K562 (cell line): ENCODE measurements around the gene TNFRSF19. TPM values are rescaled to one million over a fixed set of nuclear protein-coding genes. Genes with fewer than 3 reads are reported as not detected.

Source experiments
- ATAC-seq: fragments of 200-7000 bp; cut with Tn5 transposase; 3 replicates; pipeline ENCODE4 v1.9.1; 2020; ENCODE audit warnings: moderate library complexity
- BruUV-seq: library from RNA; stranded (reverse); fragments of 400-500 nt; replicated peaks from 2 replicates; lab custom pipeline; 2021; lab: Mats Ljungman, UMichigan
- CTCF ChIA-PET: fragments of 300-600 bp; formaldehyde crosslinking; extraction: SDS; loops from one replicate; lab custom pipeline; 2021; ENCODE audit warnings: low intra/inter-chr PET ratio; lab: Yijun Ruan, JAX
- POLR2A ChIA-PET: fragments of 300-600, 350-650 bp; sonication (Branson Sonifier 250); formaldehyde crosslinking; extraction: SDS; loops from one replicate; lab custom pipeline; 2021; ENCODE audit warnings: antibody characterized with exemption, inconsistent platforms; lab: Yijun Ruan, JAX
- DNase-seq, 4 experiments: peaks; one replicate each; pipeline versions ENCODE4 v3.0.0 to v3.0.0-alpha.2; 2011 to 2018; ENCODE audit warnings: low spot score in 3 of 4, mixed read lengths in 3 of 4; ENCODE audit errors: extremely low read depth in 1 of 4
- FAIRE-seq: peaks from 2 replicates; lab custom pipeline; 2011; peaks lifted over from hg19 to GRCh38; lab: Jason Lieb, UNC
- H2AFZ ChIP-seq: 2 replicates; pipeline ENCODE4 v1.6.0; 2011; ENCODE audit warnings: low read depth, low read length, control low read depth, inconsistent platforms
- H3K27ac ChIP-seq: fragments of 200-600 bp; 3 replicates; pipeline ENCODE4 v1.8.0; 2011; ENCODE audit warnings: low read depth, mild to moderate bottlenecking, control low read depth, inconsistent platforms, low read length, moderate library complexity, mixed read lengths; ENCODE audit errors: extremely low read depth
- H3K27me3 ChIP-seq, 2 experiments: fragments of 300-600 bp in 1 of 2; 2 replicates in 1 of 2; 3 replicates in 1 of 2; pipeline versions ENCODE4 v1.6.0 to v1.8.0; 2011; ENCODE audit warnings: inconsistent platforms in 2 of 2, low read length in 2 of 2, mild to moderate bottlenecking in 1 of 2, mixed read lengths in 1 of 2, moderate library complexity in 1 of 2; ENCODE audit not compliant: control insufficient read depth in 2 of 2, insufficient read depth in 2 of 2
- H3K36me3 ChIP-seq: fragments of 300-600 bp; 3 replicates; pipeline ENCODE4 v1.8.0; 2011; ENCODE audit warnings: mild to moderate bottlenecking, low read length, inconsistent platforms; ENCODE audit not compliant: control insufficient read depth, insufficient read depth
- H3K4me1 ChIP-seq, 2 experiments: fragments of 200-600 bp in 1 of 2; replicated peaks in 1 of 2; 2 replicates in 1 of 2; 3 replicates in 1 of 2; pipeline versions ENCODE4 v1.5.1 to v1.8.0; 2011; ENCODE audit warnings: inconsistent platforms in 2 of 2, low read length in 2 of 2, mild to moderate bottlenecking in 1 of 2, mixed read lengths in 1 of 2, moderate library complexity in 1 of 2; ENCODE audit not compliant: control insufficient read depth in 2 of 2, insufficient read depth in 2 of 2
- H3K4me2 ChIP-seq: 2 replicates; pipeline ENCODE4 v1.6.1; 2011; ENCODE audit warnings: low read length, control low read depth, inconsistent platforms, mixed read lengths; ENCODE audit not compliant: insufficient read depth
- H3K4me3 ChIP-seq: fragments of 200-600 bp; sonication (generic), shearing (Covaris generic); 2 replicates; pipeline ENCODE4 v1.5.1; 2016; ENCODE audit warnings: control low read depth, inconsistent platforms
- H3K79me2 ChIP-seq: fragments of 200-600 bp; 3 replicates; pipeline ENCODE4 v1.8.0; 2011; ENCODE audit warnings: low read length, inconsistent platforms; ENCODE audit not compliant: control insufficient read depth, insufficient read depth
- H3K9ac ChIP-seq, 2 experiments: 2 replicates each; pipeline versions ENCODE4 v1.6.0 to v1.6.1; 2011; ENCODE audit warnings: low read depth in 2 of 2, low read length in 2 of 2, control low read depth in 1 of 2, inconsistent platforms in 1 of 2, mild to moderate bottlenecking in 1 of 2, mixed read lengths in 1 of 2; ENCODE audit not compliant: insufficient read depth in 1 of 2
- H3K9me1 ChIP-seq: one replicate; pipeline ENCODE4 v1.6.0; 2011; ENCODE audit warnings: inconsistent platforms, mild to moderate bottlenecking, low read length, moderate library complexity; ENCODE audit not compliant: control insufficient read depth, insufficient read depth
- H3K9me3 ChIP-seq: replicated peaks from 2 replicates; pipeline ENCODE4 v1.5.1; 2011; ENCODE audit warnings: low read depth, low read length, inconsistent platforms; ENCODE audit not compliant: control insufficient read depth, insufficient read depth
- H4K20me1 ChIP-seq: replicated peaks from 2 replicates; pipeline ENCODE4 v1.6.1; 2011; ENCODE audit warnings: low read length, inconsistent platforms, mixed read lengths; ENCODE audit not compliant: control insufficient read depth, insufficient read depth
- ADNP ChIP-seq: fragments of 200-800 bp; sonication (Bioruptor generic); IDR thresholded peaks from 2 replicates; pipeline ENCODE4 v1.6.1; 2016; ENCODE audit warnings: missing genetic modification characterization, missing compliant biosample characterization
- CGGBP1 ChIP-seq: fragments of 250-450 bp; sonication (Bioruptor Pico); IDR thresholded peaks from 2 replicates; pipeline ENCODE4 v1.9.0; 2021; ENCODE audit warnings: mild to moderate bottlenecking
- E2F6 ChIP-seq, 2 experiments: IDR thresholded peaks; 2 replicates each; pipeline ENCODE4 v1.6.1; 2011; ENCODE audit warnings: borderline replicate concordance in 1 of 2, control low read depth in 1 of 2, low read depth in 1 of 2, low read length in 1 of 2, mild to moderate bottlenecking in 1 of 2, mixed read lengths in 1 of 2, moderate library complexity in 1 of 2; ENCODE audit not compliant: insufficient read depth in 1 of 2, insufficient read length in 1 of 2, poor library complexity in 1 of 2, severe bottlenecking in 1 of 2; ENCODE audit errors: extremely low read depth in 1 of 2
- ILK ChIP-seq: fragments of 450-650 bp; IDR thresholded peaks from 2 replicates; pipeline ENCODE4 v1.6.1; 2016; ENCODE audit warnings: missing genetic modification characterization, low read depth, mild to moderate bottlenecking, missing compliant biosample characterization, moderate library complexity, borderline replicate concordance
- KAT8 ChIP-seq: fragments of 450-650 bp; IDR thresholded peaks from 2 replicates; pipeline ENCODE4 v1.6.1; 2016; ENCODE audit warnings: low read depth, mild to moderate bottlenecking
- LEF1 ChIP-seq: fragments of 450-650 bp; IDR thresholded peaks from 2 replicates; pipeline ENCODE4 v1.6.1; 2016; ENCODE audit warnings: mild to moderate bottlenecking
- MECOM ChIP-seq: fragments of 250-450 bp; sonication (Bioruptor Pico); IDR thresholded peaks from 2 replicates; pipeline ENCODE4 v1.8.0; 2022; ENCODE audit warnings: inconsistent platforms
- MXD1 ChIP-seq: fragments of 250-450 bp; sonication (Bioruptor Pico); IDR thresholded peaks from 2 replicates; pipeline ENCODE4 v1.8.0; 2021; ENCODE audit warnings: borderline replicate concordance, mild to moderate bottlenecking, moderate library complexity; ENCODE audit not compliant: poor library complexity, severe bottlenecking
- POLR2AphosphoS2 ChIP-seq: IDR thresholded peaks from 2 replicates; pipeline ENCODE4 v1.6.1; 2012; ENCODE audit warnings: low read length, improper control_type of control experiment
- POLR2G ChIP-seq: fragments of 200-400 bp; formaldehyde crosslinking; IDR thresholded peaks from 2 replicates; pipeline ENCODE4 v1.6.1; 2017; ENCODE audit warnings: low read depth, mild to moderate bottlenecking, antibody characterized with exemption, low read length, moderate library complexity
- RBM22 ChIP-seq: fragments of 200-400 bp; formaldehyde crosslinking; IDR thresholded peaks from 2 replicates; pipeline ENCODE4 v1.6.1; 2018; ENCODE audit warnings: low read length, low read depth; ENCODE audit not compliant: poor library complexity, severe bottlenecking
- ZNF140 ChIP-seq: fragments of 250-450 bp; sonication (Bioruptor Pico); IDR thresholded peaks from 2 replicates; pipeline ENCODE4 v1.8.0; 2021; ENCODE audit warnings: moderate library complexity, mild to moderate bottlenecking, inconsistent platforms
- ZNF184 ChIP-seq: sonication (generic); formaldehyde crosslinking; IDR thresholded peaks from 2 replicates; pipeline ENCODE4 v1.5.0; 2020; ENCODE audit warnings: missing genetic modification reagents
- ZNF354B ChIP-seq: fragments of 250-450 bp; sonication (Bioruptor Pico); IDR thresholded peaks from 2 replicates; pipeline ENCODE4 v1.4.0; 2020
- ZNF408 ChIP-seq: fragments of 250-450 bp; sonication (Bioruptor Pico); IDR thresholded peaks from 2 replicates; pipeline ENCODE4 v1.4.0; 2020; ENCODE audit warnings: low read depth, mild to moderate bottlenecking, moderate library complexity
- ZNF449 ChIP-seq: fragments of 250-450 bp; sonication (Bioruptor Pico); IDR thresholded peaks from 2 replicates; pipeline ENCODE4 v1.8.0; 2022; ENCODE audit warnings: moderate library complexity, mild to moderate bottlenecking, inconsistent platforms
- whole genome bisulfite sequencing: fragments of 100-300 bp; shearing (Covaris generic); methylation state at CpG from one replicate; pipeline ENCODE4 v1.1.6; 2016; ENCODE audit warnings: low coverage, mixed read lengths; ENCODE audit not compliant: insufficient coverage; ENCODE audit errors: missing lambda C conversion rate; 5-methylcytosine and 5-hydroxymethylcytosine counted together
- in situ Hi-C: fragments of 300-500 bp; cut with MboI; formaldehyde crosslinking; loops from 4 replicates; pipeline ENCODE4 v1.15.0; 2018; ENCODE audit warnings: inconsistent platforms, mixed read lengths
- intact Hi-C: fragments of 100-400 bp; cut with micrococcal nuclease; formaldehyde crosslinking; loops from 2 replicates; pipeline ENCODE4 v1.14.2; 2022
- polyA plus RNA-seq, 8 experiments: library from polyadenylated mRNA; depleted of rRNA in 4 of 8; stranded (reverse) in 5 of 8; unstranded in 3 of 8; fragments of >200 nt; fragmentation: Nextera tagmentation in 2 of 8; fragmentation: Illumina TruSeq in 1 of 8; extraction: Ambion mirVana in 2 of 8; extraction: Trizol in 1 of 8; gene quantifications; 2 replicates each; pipeline versions ENCODE4 v1.2.1 to v1.2.3, GENCODE V29; 2011 to 2014; ENCODE audit warnings: inconsistent platforms in 1 of 8, missing spikeins in 1 of 8
- total RNA-seq, 7 experiments: library from RNA; depleted of rRNA in 6 of 7; stranded (reverse); fragments of >200 nt in 6 of 7; fragmentation: Illumina TruSeq in 2 of 7; extraction: Trizol in 2 of 7; gene quantifications; 2 replicates each; pipeline versions ENCODE4 v1.2.1 to v1.2.3, GENCODE V29; 2011 to 2021; ENCODE audit warnings: low replicate concordance in 1 of 7
- TF ChIP-seq, protein P1 (sequence below): sonication (generic); formaldehyde crosslinking; IDR thresholded peaks from 2 replicates; pipeline ENCODE4 v1.8.0; 2022; ENCODE audit warnings: mild to moderate bottlenecking, missing genetic modification reagents

The TNFRSF19 gene
- total and polyA plus RNA-seq, 9 of the 15 experiments (the other 6 are each of a cell fraction or from before 2014, with no cell fraction given), result 0.01 to 0.07 TPM; not detected in 7

DNA sequence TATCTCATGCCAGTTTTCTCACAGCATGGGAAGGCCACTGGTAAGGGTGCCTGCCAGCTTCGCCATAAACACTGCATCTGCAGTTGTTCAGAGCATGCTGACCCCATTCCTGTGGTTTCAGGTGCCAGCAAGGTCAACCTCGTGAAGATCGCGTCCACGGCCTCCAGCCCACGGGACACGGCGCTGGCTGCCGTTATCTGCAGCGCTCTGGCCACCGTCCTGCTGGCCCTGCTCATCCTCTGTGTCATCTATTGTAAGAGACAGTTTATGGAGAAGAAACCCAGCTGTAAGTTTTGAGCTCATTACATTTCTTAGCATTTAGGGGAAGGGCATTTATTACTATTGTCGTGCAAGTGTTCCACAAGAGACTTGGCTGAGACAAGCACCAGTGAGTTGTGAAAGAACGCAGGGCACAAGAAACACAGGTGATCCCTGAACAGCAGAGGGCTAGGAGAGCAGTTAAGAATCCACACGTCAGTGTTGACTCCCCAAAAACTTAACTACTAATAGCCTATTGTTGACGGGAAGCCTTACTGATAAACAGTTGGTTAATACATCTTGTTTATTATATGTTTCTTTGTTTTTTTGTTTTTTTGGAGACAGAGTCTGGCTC, 88.8 kb downstream of the TNFRSF19 start:
- POLR2A ChIA-PET, result interaction anchor here (0.5 kb wide), 1 partner anchor 299 kb away, joined by 3 read pairs; no protein-coding TSS in a partner anchor
- no peaks in the 10 kb centered on the region for H3K9me1 ChIP-seq
- intact Hi-C loops (no loop called here), in situ Hi-C loops (no loop called here)
- no peak overlapping the region for H3K27ac ChIP-seq
- no peak for ATAC-seq
- H3K4me2 ChIP-seq, result no peak overlapping the region
- CTCF ChIA-PET, result no interaction called here
- no peak overlapping the region for H2AFZ ChIP-seq
- no peaks in the 10 kb centered on the region for H4K20me1 ChIP-seq
- no peaks in the 10 kb centered on the region for H3K79me2 ChIP-seq
- no peak overlapping the region for H3K9ac ChIP-seq
- no peaks in the 10 kb centered on the region for H3K36me3 ChIP-seq
- H3K27me3 ChIP-seq, result peaks cover 0 to 6% of the 10 kb centered on the region in 2 experiments; a peak in 2 of 5 replicates
- no peaks in the 10 kb centered on the region for H3K4me1 ChIP-seq
- FAIRE-seq, result no peak
- H3K9me3 ChIP-seq, result no peaks in the 10 kb centered on the region
- H3K4me3 ChIP-seq, result no peak overlapping the region
- DNase-seq, result no peak
- no TSS peak for BruUV-seq
- WGBS, result 0% methylated on average over 13 of the region's 15 CpGs
- TF ChIP-seq RBM22 (no peak), ZNF449 (CRISPR knock-in tag) (no peak), KAT8 (no peak), POLR2AphosphoS2 (no peak), ZNF354B (CRISPR knock-in tag) (no peak), ADNP (no peak), E2F6 (IDR thresholded peaks at IDR 0.05; ENCODE audit: borderline replicate concordance in 1 of 2, extremely low read depth in 1 of 2, insufficient read depth in 1 of 2, insufficient read length in 1 of 2, low read depth in 1 of 2, low read length in 1 of 2, poor library complexity in 1 of 2, severe bottlenecking in 1 of 2) (no peak), MXD1 (CRISPR knock-in tag) (no peak), ZNF140 (CRISPR knock-in tag) (no peak), CGGBP1 (CRISPR knock-in tag) (no peak), LEF1 (no peak), POLR2G (no peak), MECOM (CRISPR knock-in tag) (no peak), ZNF184 (CRISPR knock-in tag) (no peak), ZNF408 (no peak), ILK (no peak)
- TF ChIP-seq, protein P1, sequence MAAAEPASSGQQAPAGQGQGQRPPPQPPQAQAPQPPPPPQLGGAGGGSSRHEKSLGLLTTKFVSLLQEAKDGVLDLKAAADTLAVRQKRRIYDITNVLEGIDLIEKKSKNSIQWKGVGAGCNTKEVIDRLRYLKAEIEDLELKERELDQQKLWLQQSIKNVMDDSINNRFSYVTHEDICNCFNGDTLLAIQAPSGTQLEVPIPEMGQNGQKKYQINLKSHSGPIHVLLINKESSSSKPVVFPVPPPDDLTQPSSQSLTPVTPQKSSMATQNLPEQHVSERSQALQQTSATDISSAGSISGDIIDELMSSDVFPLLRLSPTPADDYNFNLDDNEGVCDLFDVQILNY (CRISPR knock-in tag), result no peak
